H1 (cell line): ENCODE data around the gene HIPK1. TPM values are rescaled to one million over a fixed set of nuclear protein-coding genes. Genes with fewer than 3 reads are reported as not detected.

Experiments
- CTCF ChIA-PET: fragments of 300-600 bp; sonication (Branson Sonifier 250); formaldehyde crosslinking; loops from one replicate; lab custom pipeline; 2021; ENCODE audit not compliant: partially characterized antibody; lab: Charles Lee
- POLR2A ChIA-PET: fragments of 300-600 bp; sonication (Branson Sonifier 250); formaldehyde crosslinking; loops from one replicate; lab custom pipeline; 2021; ENCODE audit warnings: inconsistent platforms; ENCODE audit not compliant: partially characterized antibody; lab: Charles Lee
- DNase-seq, 2 experiments: peaks; one replicate each; pipeline versions ENCODE4 v3.0.0 to v3.0.0-alpha.2; 2010 to 2022; ENCODE audit warnings: low spot score in 2 of 2, low read depth in 1 of 2, mixed read lengths in 1 of 2
- FAIRE-seq: peaks from 2 replicates; lab custom pipeline; 2011; peaks lifted over from hg19 to GRCh38; lab: Jason Lieb, UNC
- H2AFZ ChIP-seq: 2 replicates; pipeline ENCODE4 v1.8.1; 2012; ENCODE audit warnings: low read length, inconsistent platforms
- H2AK5ac ChIP-seq: 2 replicates; pipeline ENCODE4 v1.6.1; 2013; ENCODE audit warnings: low read depth, low read length
- H2BK120ac ChIP-seq: replicated peaks from 2 replicates; pipeline ENCODE3; 2013; ENCODE audit warnings: low read depth, low read length, inconsistent platforms
- H2BK12ac ChIP-seq: 2 replicates; pipeline ENCODE4 v1.6.1; 2013; ENCODE audit warnings: low read depth, low read length
- H2BK15ac ChIP-seq: 2 replicates; pipeline ENCODE4 v1.6.1; 2013; ENCODE audit warnings: low read length
- H2BK20ac ChIP-seq: 2 replicates; pipeline ENCODE4 v1.6.1; 2013; ENCODE audit warnings: low read length
- H2BK5ac ChIP-seq: 2 replicates; pipeline ENCODE4 v1.6.1; 2013; ENCODE audit warnings: low read depth, low read length
- H3K14ac ChIP-seq: 2 replicates; pipeline ENCODE4 v1.6.1; 2013; ENCODE audit warnings: inconsistent platforms; ENCODE audit not compliant: insufficient read length
- H3K18ac ChIP-seq: 2 replicates; pipeline ENCODE4 v1.6.1; 2013; ENCODE audit warnings: low read length; ENCODE audit errors: extremely low read depth
- H3K23ac ChIP-seq: 2 replicates; pipeline ENCODE4 v1.6.1; 2013; ENCODE audit warnings: inconsistent platforms; ENCODE audit not compliant: insufficient read length
- H3K23me2 ChIP-seq: 2 replicates; pipeline ENCODE4 v1.6.1; 2013; ENCODE audit warnings: low read depth, low read length
- H3K27ac ChIP-seq: 2 replicates; pipeline ENCODE4 v1.6.1; 2011; ENCODE audit warnings: low read depth, low read length, inconsistent platforms
- H3K27me3 ChIP-seq, 4 experiments: replicated peaks in 1 of 4; 1 replicate in 1 of 4; 2 replicates in 3 of 4; pipeline versions ENCODE4 v1.6.1 to v1.8.1; 2011 to 2013; ENCODE audit warnings: low read length in 3 of 4, mild to moderate bottlenecking in 3 of 4, inconsistent platforms in 2 of 4, mixed read lengths in 2 of 4, moderate library complexity in 1 of 4; ENCODE audit not compliant: control insufficient read depth in 3 of 4, insufficient read depth in 3 of 4; ENCODE audit errors: extremely low read depth in 1 of 4
- H3K36me3 ChIP-seq, 4 experiments: 2 replicates each; pipeline versions ENCODE4 v1.6.1 to v1.8.1; 2011 to 2013; ENCODE audit warnings: mild to moderate bottlenecking in 4 of 4, low read length in 3 of 4, moderate library complexity in 2 of 4, control low read depth in 1 of 4, inconsistent platforms in 1 of 4; ENCODE audit not compliant: insufficient read depth in 4 of 4, control insufficient read depth in 2 of 4
- H3K4ac ChIP-seq: replicated peaks from 2 replicates; pipeline ENCODE3; 2013; ENCODE audit warnings: low read length, low read depth, mixed read lengths, inconsistent platforms; ENCODE audit not compliant: insufficient read length
- H3K4me1 ChIP-seq, 4 experiments: replicated peaks in 1 of 4; 1 replicate in 1 of 4; 2 replicates in 3 of 4; pipeline versions ENCODE4 v1.6.1 to v1.8.1; 2011 to 2013; ENCODE audit warnings: low read length in 3 of 4, inconsistent platforms in 2 of 4, mixed read lengths in 1 of 4; ENCODE audit not compliant: insufficient read depth in 4 of 4, control insufficient read depth in 3 of 4
- H3K4me2 ChIP-seq, 2 experiments: 2 replicates each; pipeline versions ENCODE4 v1.6.1 to v1.8.1; 2011 to 2013; ENCODE audit warnings: low read depth in 2 of 2, low read length in 2 of 2, control low read depth in 1 of 2, inconsistent platforms in 1 of 2, mild to moderate bottlenecking in 1 of 2; ENCODE audit not compliant: insufficient read depth in 1 of 2
- H3K4me3 ChIP-seq, 4 experiments: fragments of 200-600, 300-600 bp in 1 of 4; sonication (generic), shearing (Covaris generic), sonication (Bioruptor Twin) in 1 of 4; 2 replicates each; pipeline versions ENCODE4 v1.5.1 to v1.8.1; 2011 to 2016; ENCODE audit warnings: low read length in 4 of 4, low read depth in 3 of 4, control low read depth in 2 of 4, inconsistent platforms in 2 of 4, mild to moderate bottlenecking in 2 of 4, mixed read lengths in 1 of 4, moderate library complexity in 1 of 4; ENCODE audit not compliant: insufficient read depth in 2 of 4; ENCODE audit errors: extremely low read depth in 1 of 4
- H3K56ac ChIP-seq: replicated peaks from 2 replicates; pipeline ENCODE3; 2013; ENCODE audit warnings: low read depth, mild to moderate bottlenecking, mixed read lengths, low read length, inconsistent platforms; ENCODE audit not compliant: insufficient read length
- H3K79me1 ChIP-seq: 2 replicates; pipeline ENCODE4 v1.6.1; 2013; ENCODE audit warnings: low read depth, low read length, control low read depth
- H3K79me2 ChIP-seq, 2 experiments: 2 replicates each; pipeline versions ENCODE4 v1.6.1 to v1.8.1; 2012 to 2013; ENCODE audit warnings: low read length in 2 of 2, mild to moderate bottlenecking in 2 of 2, inconsistent platforms in 1 of 2; ENCODE audit not compliant: insufficient read depth in 2 of 2, control insufficient read depth in 1 of 2
- H3K9ac ChIP-seq, 4 experiments: replicated peaks in 1 of 4; 1 replicate in 1 of 4; 2 replicates in 3 of 4; pipeline versions ENCODE4 v1.6.1 to v1.8.1; 2011 to 2013; ENCODE audit warnings: low read depth in 3 of 4, low read length in 3 of 4, control low read depth in 2 of 4, mild to moderate bottlenecking in 2 of 4, moderate library complexity in 2 of 4, inconsistent platforms in 1 of 4; ENCODE audit errors: extremely low read depth in 1 of 4
- H3K9me3 ChIP-seq, 2 experiments: 2 replicates each; pipeline versions ENCODE4 v1.6.1 to v1.8.1; 2012 to 2013; ENCODE audit warnings: mild to moderate bottlenecking in 2 of 2, moderate library complexity in 2 of 2, control low read depth in 1 of 2, inconsistent platforms in 1 of 2, low read depth in 1 of 2, low read length in 1 of 2, mixed read lengths in 1 of 2; ENCODE audit not compliant: insufficient read depth in 2 of 2
- H4K20me1 ChIP-seq, 2 experiments: replicated peaks in 1 of 2; 2 replicates each; pipeline versions ENCODE3 to v1.8.1; 2011 to 2013; ENCODE audit warnings: inconsistent platforms in 2 of 2, low read length in 2 of 2, mild to moderate bottlenecking in 1 of 2; ENCODE audit not compliant: insufficient read depth in 2 of 2, control insufficient read depth in 1 of 2
- H4K5ac ChIP-seq: 2 replicates; pipeline ENCODE4 v1.6.1; 2013; ENCODE audit warnings: low read length, low read depth, mixed read lengths, inconsistent platforms; ENCODE audit not compliant: insufficient read length
- H4K8ac ChIP-seq: 2 replicates; pipeline ENCODE4 v1.8.0; 2013; ENCODE audit warnings: mild to moderate bottlenecking, moderate library complexity, low read length, inconsistent platforms; ENCODE audit not compliant: insufficient read depth; ENCODE audit errors: extremely low read depth
- H4K91ac ChIP-seq: replicated peaks from 2 replicates; pipeline ENCODE3; 2013; ENCODE audit warnings: low read length, mixed read lengths, inconsistent platforms; ENCODE audit not compliant: insufficient read length
- ATF2 ChIP-seq: IDR thresholded peaks from 2 replicates; pipeline ENCODE4 v1.6.1; 2012; ENCODE audit warnings: low read length, inconsistent platforms
- EGR1 ChIP-seq: IDR thresholded peaks from 2 replicates; pipeline ENCODE4 v1.6.1; 2011; ENCODE audit warnings: low read depth, low read length, borderline replicate concordance
- GTF2F1 ChIP-seq: IDR thresholded peaks from 2 replicates; pipeline ENCODE4 v1.6.1; 2012; ENCODE audit warnings: low read depth, low read length, improper control_type of control experiment, borderline replicate concordance
- HDAC6 ChIP-seq: IDR thresholded peaks from one replicate; pipeline ENCODE4 v1.7.1; 2012; ENCODE audit warnings: low read depth, mild to moderate bottlenecking, inconsistent platforms, low read length, moderate library complexity
- JUN ChIP-seq: IDR thresholded peaks from 2 replicates; pipeline ENCODE4 v1.6.1; 2011; ENCODE audit warnings: low read depth, mild to moderate bottlenecking, improper control_type of control experiment, low read length
- MAFK ChIP-seq: IDR thresholded peaks from 2 replicates; pipeline ENCODE4 v1.6.1; 2012; ENCODE audit warnings: low read depth, mild to moderate bottlenecking, improper control_type of control experiment, low read length
- NRF1 ChIP-seq: IDR thresholded peaks from 2 replicates; pipeline ENCODE4 v1.6.1; 2011; ENCODE audit warnings: mild to moderate bottlenecking, low read depth, low read length, improper control_type of control experiment
- RAD21 ChIP-seq, 2 experiments: IDR thresholded peaks in 1 of 2; conservative IDR thresholded peaks in 1 of 2; 2 replicates each; pipeline ENCODE4 v1.6.1; 2011; ENCODE audit warnings: low read depth in 2 of 2, low read length in 2 of 2, improper control_type of control experiment in 1 of 2, inconsistent platforms in 1 of 2, mild to moderate bottlenecking in 1 of 2, moderate library complexity in 1 of 2
- SIN3A ChIP-seq, 2 experiments: IDR thresholded peaks in 1 of 2; conservative IDR thresholded peaks in 1 of 2; 2 replicates each; pipeline ENCODE4 v1.6.1; 2011 to 2012; ENCODE audit warnings: low read length in 2 of 2, improper control_type of control experiment in 1 of 2, low read depth in 1 of 2, mild to moderate bottlenecking in 1 of 2
- SP2 ChIP-seq: IDR thresholded peaks from 2 replicates; pipeline ENCODE4 v1.6.1; 2012; ENCODE audit warnings: mild to moderate bottlenecking, low read length, inconsistent platforms
- SUZ12 ChIP-seq: fragments of 200-600 bp; sonication (generic); IDR thresholded peaks from 2 replicates; pipeline ENCODE4 v1.6.1; 2012; ENCODE audit warnings: mild to moderate bottlenecking, inconsistent platforms, low read length, moderate library complexity, mixed read lengths
- TAF1 ChIP-seq: IDR thresholded peaks from 2 replicates; pipeline ENCODE4 v1.6.1; 2011; ENCODE audit warnings: mild to moderate bottlenecking, low read depth, low read length
- TBP ChIP-seq: IDR thresholded peaks from 2 replicates; pipeline ENCODE4 v1.6.1; 2011; ENCODE audit warnings: low read depth, low read length, improper control_type of control experiment
- WGBS, 2 experiments: shearing (Covaris generic) in 1 of 2; methylation state at CpG; one replicate each; pipeline versions ENCODE4 v1.1.6 to v1.1.7; 2013 to 2015; ENCODE audit warnings: low lambda C conversion rate in 2 of 2, mixed read lengths in 2 of 2, inconsistent platforms in 1 of 2, low coverage in 1 of 2, missing lambda C conversion rate in 1 of 2; ENCODE audit not compliant: insufficient replicate concordance in 2 of 2, insufficient coverage in 1 of 2, insufficient read length in 1 of 2; ENCODE audit errors: extremely low coverage in 1 of 2, missing lambda C conversion rate in 1 of 2; 5-methylcytosine and 5-hydroxymethylcytosine counted together
- polyA plus RNA-seq, 7 experiments: library from polyadenylated mRNA; depleted of rRNA in 3 of 7; stranded (reverse) in 5 of 7; unstranded in 2 of 7; fragments of >200 nt in 5 of 7; fragments of 200-250 nt in 2 of 7; gene quantifications; 1 replicate in 5 of 7; 2 replicates in 1 of 7; 4 replicates in 1 of 7; pipeline versions ENCODE4 v1.2.1 to v1.2.3, GENCODE V29; 2011 to 2013; ENCODE audit warnings: missing spikeins in 2 of 7, mixed read lengths in 2 of 7
- total RNA-seq: library from RNA; stranded (reverse); fragmentation: NEBNext Ultra II Directional; extraction: Animal tissue kit (Norgen Biotek cat#: 25700); gene quantifications from 2 replicates; pipeline ENCODE4 v1.2.1, GENCODE V29; 2021

The HIPK1 gene
- total and polyA plus RNA-seq, 2 of the 8 experiments (the other 6 are each of a cell fraction or from before 2014, with no cell fraction given): 46.2 to 64.3 TPM

- Histone ChIP-seq H2AFZ (no peak overlapping the region), H4K91ac (no peak overlapping the region), H4K20me1 (no peaks in the 10 kb centered on the region), H3K27me3 (no peaks in the 10 kb centered on the region), H3K79me1 (no peaks in the 10 kb centered on the region), H3K18ac (no peak overlapping the region), H2BK20ac (no peak overlapping the region), H3K14ac (no peak overlapping the region), H3K79me2 (no peaks in the 10 kb centered on the region), H4K8ac (no peak overlapping the region), H3K23ac (no peak overlapping the region), H2BK120ac (no peak overlapping the region), H3K36me3 (peaks cover 0 to 5% (median 2%) of the 10 kb centered on the region in 4 experiments; a peak in 3 of 8 replicates), H2BK5ac (no peak overlapping the region), H3K9me3 (no peaks in the 10 kb centered on the region), H3K4me2 (no peak overlapping the region), H3K4me3 (no peak overlapping the region), H2BK12ac (no peak overlapping the region), H2BK15ac (no peak overlapping the region), H4K5ac (no peak overlapping the region), H2AK5ac (no peak overlapping the region), H3K4ac (no peak overlapping the region), H3K23me2 (no peaks in the 10 kb centered on the region), H3K56ac (no peak overlapping the region), H3K27ac (no peak overlapping the region), H3K4me1 (no peaks in the 10 kb centered on the region), H3K9ac (no peak overlapping the region)
- ChIA-PET CTCF (no interaction called here), POLR2A (interaction anchor here (0.7 to 1.2 kb wide), 2 partner anchors 9 to 18 kb away, joined by 3 read pairs; no protein-coding TSS in a partner anchor)
- FAIRE-seq (no peak), DNase-seq (no peak)
- WGBS, 2 experiments: 87% methylated on average over 3 of the region's 3 CpGs; no CpG with 5 or more reads in 1 of the 2 experiments
- TF ChIP-seq SUZ12 (no peak), HDAC6 (no peak), MAFK (no peak), ATF2 (no peak), SP2 (no peak), JUN (no peak), EGR1 (no peak), NRF1 (no peak), TBP (no peak), SIN3A (conservative IDR thresholded peaks at IDR 0.05 in 1 of 2, IDR thresholded peaks at IDR 0.05 in 1 of 2; ENCODE audit: low read depth in 1 of 2, low read length in 2 of 2) (no peak), GTF2F1 (no peak), RAD21 (IDR thresholded peaks at IDR 0.05 in 1 of 2, conservative IDR thresholded peaks at IDR 0.05 in 1 of 2; ENCODE audit: low read depth in 2 of 2, low read length in 2 of 2) (no peak), TAF1 (no peak)
Observed at GRCh38 chr1:113893267-113893666, 35.9 kb upstream of the HIPK1 start.
